ENCODE data around the gene PTRHD1.
"Not testable (repeated sequence)": the region's sequence is repeated elsewhere in the genome, so short reads cannot be mapped to it uniquely, and the experiment has no call there.

Gene PTRHD1

DNA sequence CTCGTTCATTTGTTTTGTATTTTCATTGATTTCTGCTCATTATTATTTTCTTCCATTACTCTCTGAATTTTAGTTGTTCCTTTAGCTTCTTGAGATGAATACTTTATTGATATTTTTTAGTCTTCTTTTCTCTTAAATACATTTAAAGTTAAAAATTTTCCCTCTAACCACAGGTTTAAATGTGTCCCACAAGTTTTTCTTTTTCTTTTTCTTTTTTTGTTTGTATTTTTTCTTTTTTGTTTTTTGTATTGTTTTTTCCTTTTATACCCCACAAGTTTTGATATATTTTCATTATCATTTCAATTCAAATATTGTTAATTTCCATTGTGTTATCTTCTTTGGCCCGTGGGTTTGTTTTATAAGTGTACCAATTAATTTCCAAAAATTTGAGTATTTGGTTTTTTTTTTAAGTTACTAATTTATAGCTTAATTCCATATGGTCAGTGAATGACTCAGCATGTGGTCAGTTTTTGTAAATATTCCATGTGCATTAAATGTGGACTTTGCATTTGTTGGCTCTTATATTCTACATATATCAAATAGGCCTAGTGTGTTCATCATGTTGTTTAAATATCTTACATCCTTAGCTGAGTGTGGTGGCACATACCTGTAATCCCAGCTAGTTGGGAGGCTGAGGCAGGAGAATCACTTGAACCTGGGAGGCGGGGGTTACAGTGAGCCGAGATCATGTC is 16.3 kb upstream of the PTRHD1 start:
- no peak for DNase-seq (ENCODE audit: low spot score)

DNA sequence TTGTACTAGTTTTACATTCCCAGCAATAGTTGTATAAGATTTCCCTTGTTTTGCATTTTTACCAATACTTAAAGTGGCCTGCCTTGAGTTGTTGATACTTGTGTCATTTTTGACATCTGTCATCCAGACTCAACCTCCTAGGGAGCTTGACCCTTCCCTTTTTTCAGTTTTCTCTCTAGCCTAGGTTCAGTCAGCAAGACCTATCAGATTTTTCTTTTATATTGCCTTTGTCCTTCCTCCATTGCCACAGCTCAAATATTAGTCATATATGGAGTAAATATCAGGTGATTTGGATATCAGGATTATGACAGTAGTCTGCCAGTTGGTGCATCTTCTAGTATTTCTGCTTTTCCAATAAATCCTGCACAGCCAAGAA is 13.5 kb upstream of the PTRHD1 start:
- DNase-seq (ENCODE audit: low spot score): no peak

DNA sequence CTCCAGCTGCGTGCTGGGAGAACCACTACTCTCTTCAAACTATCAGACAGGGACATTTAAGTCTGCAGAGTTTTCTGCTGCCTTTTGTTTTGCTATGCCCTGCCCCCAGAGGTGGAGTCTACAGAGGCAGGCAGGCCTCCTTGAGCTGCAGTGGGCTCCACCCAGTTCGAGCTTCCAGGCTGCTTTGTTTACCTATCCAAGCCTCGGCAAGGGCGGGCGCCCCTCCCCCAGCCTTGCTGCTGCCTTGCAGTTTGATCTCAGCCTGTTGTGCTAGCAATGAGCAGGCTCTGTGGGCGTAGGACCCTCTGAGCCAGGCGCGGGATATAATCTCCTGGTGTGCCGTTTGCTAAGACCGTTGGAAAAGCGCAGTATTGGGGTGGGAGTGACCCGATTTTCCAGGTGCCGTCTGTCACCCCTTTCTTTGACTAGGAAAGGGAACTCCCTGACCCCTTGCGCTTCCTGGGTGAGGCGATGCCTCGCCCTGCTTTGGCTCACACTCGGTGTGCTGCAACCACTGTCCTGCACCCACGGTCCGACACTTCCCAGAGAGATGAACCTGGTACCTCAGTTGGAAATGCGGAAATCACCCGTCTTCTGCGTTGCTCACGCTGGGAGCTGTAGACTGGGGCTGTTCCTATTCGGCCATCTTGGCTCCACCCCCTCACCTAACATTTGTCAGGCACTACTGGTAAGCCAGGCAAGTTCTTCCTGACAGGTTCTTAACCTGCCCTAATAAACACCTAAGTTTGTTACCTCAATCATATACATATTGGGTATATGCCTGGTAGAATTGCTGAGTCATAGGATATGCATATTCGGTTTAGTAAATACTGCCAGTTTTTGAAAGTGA is 12.8 kb upstream of the PTRHD1 start:
- not testable (repeated sequence) for DNase-seq (ENCODE audit: low spot score)

DNA sequence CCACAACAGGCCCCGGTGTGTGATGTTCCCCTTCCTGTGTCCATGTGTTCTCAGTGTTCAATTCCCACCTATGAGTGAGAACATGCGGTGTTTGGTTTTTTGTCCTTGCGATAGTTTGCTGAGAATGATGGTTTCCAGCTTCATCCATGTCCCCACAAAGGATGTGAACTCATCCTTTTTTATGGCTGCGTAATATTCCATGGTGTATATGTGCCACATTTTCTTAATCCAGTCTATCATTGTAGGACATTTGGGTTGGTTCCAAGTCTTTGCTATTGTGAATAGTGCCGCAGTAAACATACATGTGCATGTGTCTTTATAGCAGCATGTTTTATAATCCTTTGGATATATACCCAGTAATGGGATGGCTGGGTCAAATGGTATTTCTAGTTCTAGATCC is 7.3 kb upstream of the PTRHD1 start:
- DNase-seq (ENCODE audit: low spot score): not testable (repeated sequence)

DNA sequence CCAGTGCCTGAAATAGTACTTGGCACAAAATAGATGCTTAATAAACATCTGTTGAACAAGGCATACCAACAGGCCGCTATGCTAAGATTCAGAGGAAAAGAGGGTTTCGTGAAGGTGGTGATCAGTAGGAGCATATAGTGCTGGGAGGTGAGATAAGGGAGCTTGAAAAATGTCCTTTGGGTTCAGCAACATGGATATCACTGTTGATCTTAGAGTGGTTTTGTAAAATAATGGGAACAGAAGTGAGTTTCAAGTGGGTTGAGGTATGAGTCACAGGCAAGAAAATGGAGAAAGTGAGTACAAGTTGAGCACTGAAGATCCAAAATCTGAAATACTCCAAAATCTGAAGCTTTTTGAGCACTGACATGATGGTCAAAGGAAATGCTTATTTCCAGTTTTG is 4.5 kb upstream of the PTRHD1 start:
- no peak for DNase-seq (ENCODE audit: low spot score)

DNA sequence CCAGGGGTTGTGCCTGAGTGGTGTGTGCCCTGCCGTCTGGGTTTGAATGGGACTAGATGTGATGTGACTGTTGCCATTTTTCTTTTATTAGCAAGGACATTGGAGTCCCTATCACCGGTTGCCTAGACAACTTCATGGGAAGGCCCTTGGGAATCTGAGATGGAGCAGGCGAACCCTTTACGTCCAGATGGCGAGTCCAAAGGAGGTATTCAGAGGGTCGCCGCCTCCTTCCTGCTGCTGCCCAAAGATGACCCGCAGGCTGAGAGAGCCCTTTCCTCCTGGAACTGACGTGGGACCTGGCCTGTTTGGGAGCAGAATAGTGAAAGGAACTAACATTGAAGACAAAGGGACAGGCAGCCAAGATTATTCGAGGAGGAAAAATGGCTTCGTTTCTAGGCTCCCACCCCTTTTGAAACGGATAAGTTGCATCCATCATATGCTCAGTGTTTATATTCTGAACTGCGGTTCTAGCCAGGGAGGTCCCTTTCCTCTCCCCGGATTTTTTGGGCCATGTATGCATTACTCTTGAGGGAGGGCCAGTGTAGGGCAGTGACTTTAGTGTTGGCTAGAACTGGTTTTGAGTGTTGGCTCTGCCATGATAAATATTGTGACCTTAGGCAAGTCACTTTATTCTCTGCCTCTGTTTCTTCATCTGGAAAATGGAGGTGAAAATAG is 707 bp upstream of the PTRHD1 start:
- no peak for DNase-seq (ENCODE audit: low spot score)

DNA sequence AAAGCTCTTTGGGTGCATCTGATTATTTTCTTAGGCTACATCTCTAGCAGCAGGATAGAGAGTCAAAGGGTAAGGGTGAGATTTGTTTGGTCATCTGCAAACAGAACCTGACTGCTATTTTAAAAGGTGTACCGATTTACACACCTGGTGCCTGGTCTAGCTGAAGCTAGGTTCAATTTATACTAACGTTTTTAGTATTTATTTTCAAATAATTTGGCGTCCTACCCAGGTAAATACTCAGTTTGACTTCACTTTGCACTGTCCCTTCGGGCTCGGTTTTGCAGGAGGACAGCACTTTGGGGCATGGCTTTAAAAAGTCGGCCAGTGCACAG is 683 bp downstream of the PTRHD1 start:
- no peak for DNase-seq (ENCODE audit: low spot score)

DNA sequence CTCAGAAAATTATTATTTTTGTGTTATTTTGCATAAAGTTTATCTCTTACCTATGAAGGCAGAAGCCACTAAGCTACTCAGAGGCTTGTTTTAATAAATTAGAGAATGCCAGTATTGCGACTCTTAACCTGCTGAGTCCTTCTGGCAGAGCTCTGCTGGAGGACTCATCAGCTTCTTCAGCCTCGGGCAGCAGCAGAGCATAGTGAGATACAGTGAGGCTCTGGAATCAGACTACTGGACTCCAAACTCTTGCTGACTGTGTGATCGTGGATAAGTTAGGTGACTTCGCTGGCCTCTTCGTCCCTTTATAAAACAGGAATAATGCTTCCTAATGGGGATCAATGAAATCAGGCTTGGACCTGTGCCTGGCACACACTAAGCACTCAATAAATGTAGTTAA is 1.7 kb downstream of the PTRHD1 start:
- DNase-seq (ENCODE audit: low spot score): no peak

DNA sequence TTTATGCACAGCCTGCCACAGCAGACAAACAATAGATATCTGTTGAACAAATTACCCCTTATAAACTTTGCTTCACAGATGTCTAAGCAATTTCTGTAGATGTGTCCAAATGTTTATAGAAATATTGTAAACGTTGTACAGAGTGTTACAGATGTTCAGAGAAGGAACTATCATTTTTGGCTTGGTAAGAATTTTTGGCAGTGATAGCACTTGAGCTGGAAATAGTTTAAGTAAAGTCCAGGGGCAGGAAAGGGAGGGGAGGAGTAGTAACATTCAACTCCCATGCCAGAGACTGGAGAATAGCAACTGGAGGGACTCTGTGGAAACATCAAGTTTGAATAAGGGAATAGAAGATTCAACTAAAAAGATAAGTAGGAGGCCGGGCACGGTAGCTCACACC is 4.4 kb downstream of the PTRHD1 start:
- DNase-seq (ENCODE audit: low spot score): no peak

DNA sequence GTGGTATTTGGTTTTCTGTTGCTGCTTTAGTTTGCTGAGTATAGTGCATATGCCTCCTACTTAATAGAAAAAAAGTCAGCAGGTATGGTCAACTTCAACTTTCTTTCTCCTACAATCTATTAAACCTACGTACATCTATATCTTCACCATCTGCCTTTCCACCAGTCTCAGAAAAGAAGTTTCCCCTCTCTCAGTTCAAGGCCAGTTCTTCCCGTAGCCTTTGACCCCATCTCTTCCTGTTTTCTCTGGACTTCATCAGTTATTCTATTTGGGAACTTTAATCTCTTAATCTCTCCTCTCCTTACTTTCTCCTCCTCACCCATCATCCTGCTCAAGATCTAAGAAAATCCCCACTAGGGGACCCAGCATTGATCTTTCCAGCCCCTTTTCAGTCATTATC is 5.7 kb downstream of the PTRHD1 start:
- DNase-seq (ENCODE audit: low spot score): no peak

DNA sequence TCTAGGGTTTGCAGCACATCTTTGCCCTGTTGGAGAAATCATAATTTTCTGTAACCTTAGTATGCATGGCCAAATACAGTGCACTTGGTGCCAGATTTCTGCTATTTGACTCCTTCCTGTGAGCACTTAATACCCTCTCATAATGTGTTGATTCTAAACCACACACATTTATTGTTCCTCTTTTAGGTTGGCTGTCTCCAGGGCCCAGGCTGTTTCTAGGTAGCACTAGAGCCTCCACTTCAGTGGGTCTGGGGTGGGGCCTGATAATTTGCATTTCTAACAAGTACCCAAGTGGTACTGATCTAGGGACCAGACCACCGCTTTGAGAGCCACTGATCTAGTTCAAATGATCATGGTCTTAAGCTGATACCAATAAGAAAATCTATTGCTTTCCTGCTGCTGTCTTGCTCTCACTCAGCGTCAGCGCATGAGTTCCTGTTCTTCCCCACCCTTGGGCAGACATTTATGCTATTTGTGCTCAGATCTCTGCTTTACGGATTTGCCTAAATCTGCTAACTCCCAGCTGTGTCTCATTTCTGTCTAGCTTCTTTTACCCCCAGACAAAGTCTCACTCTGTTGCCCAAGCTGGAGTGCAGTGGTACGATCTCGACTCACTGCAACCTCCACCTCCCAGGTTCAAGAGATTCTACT is 7.4 kb downstream of the PTRHD1 start:
- DNase-seq (ENCODE audit: low spot score): no peak

DNA sequence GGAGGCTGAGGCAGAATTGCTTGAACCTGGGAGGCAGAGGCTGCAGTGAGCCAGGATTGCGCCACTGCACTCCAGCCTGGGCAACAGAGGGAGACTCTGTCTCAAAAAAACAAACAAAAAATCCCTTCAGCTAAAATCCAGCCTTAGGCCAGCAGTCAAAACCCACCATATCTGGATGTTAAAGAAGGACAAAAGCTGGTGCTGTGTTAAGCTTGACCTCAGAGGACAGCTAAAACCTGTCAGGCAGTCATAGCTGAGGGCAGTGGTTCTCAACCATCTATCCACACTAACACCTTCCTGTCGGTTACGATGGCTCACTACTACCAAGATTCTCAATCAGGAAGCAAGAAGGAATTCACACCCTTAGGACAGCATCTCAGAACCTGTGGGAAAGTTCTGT is 9.6 kb downstream of the PTRHD1 start:
- no peak for DNase-seq (ENCODE audit: low spot score)

DNA sequence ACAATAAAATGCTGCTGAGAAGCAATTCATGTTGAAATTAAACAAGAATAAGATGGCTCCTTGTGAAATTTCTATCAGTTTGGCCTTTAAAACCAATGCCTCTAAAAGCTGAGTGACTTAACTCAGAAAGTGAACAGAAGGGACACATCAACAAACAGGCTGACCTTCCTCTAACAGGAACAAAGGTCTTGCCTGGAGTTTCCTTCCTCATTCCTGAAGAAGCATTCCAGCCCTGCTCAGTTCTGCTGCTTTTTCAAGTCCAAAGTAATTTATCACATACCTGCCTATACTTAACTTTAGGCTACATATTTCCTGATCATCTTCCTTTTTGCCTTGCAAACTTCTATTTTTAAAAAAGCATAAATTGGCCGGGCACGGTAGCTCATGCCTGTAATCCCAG is 14.1 kb downstream of the PTRHD1 start:
- DNase-seq (ENCODE audit: low spot score): no peak

DNA sequence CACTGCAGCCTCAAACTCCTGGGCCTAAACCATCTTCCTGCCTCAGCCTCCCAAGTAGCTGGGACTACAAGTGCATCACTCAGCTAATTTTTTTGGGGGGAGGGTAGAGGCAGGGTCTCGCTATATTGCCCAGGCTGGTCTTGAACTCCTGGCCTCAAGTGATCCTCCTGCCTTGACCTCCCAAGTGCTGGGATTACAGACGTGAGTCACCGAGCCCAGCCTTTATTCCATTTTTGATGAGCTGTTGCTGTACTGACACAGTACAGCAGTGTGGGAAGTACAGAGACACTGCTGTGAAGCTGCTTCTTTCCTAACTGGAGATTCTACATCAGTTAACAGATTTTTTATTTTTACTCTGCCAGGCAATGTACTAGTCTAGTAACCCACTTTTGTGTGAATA is 18.8 kb downstream of the PTRHD1 start:
- DNase-seq (ENCODE audit: low spot score): no peak

DNA sequence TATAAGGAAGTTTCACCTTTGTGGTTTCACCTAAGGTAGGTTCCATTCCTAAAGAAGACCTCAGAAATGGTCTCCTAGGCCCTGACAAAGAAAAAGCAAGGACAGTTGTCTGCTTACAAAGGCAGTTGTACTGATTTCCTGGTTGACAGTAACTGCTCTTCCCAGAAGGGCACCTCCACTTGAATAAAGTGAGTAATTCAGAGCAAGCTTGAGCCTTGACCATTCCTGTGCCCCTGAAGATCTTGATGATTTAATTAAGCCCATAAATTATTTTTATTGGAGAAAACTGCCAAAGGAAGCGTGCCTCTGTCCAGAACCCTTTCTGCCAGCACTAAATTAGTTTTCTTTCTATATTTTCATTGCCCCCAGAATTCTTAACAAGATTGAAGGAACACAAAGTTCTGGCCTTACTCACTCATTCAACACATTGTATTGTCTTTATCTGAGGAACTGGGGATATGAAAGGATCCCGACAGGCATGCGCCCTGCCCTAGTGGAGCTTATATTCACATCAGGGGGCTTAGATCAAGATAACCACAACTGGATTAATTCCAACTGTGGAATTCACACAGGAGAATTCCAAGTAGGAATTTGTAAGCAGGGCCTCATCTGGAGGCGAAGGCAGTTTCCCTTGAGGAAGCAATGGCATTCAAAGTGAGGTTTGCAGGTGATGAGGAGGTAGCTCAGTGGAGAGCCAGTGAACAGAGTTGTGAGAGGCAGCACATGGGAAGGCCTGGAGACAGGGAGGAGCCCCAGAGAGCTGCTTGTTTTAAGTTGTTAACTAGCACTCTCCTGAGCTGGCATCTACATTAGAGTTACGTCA is 21.2 kb downstream of the PTRHD1 start:
- no peak for DNase-seq (ENCODE audit: low spot score)

DNA sequence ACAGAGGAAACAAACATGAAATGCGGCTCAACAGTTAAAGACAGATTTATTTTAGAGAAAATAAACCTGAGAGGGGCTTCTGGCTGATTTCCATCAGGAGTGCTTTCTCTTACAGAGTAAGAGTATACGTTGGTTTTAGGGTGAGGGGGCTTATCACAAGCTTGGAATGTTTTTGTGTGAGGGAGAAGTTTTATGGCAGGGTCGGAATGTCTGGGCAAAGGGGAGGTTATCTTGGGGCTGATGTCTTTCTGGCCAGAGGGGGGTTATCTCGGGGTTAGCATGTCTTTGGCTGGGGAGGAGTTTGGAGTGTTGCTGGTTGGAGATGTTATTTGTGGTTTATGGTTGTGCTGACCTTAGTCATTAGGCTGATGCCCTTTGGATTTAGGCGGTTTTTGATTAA is 22.1 kb downstream of the PTRHD1 start:
- DNase-seq (ENCODE audit: low spot score): no peak

DNA sequence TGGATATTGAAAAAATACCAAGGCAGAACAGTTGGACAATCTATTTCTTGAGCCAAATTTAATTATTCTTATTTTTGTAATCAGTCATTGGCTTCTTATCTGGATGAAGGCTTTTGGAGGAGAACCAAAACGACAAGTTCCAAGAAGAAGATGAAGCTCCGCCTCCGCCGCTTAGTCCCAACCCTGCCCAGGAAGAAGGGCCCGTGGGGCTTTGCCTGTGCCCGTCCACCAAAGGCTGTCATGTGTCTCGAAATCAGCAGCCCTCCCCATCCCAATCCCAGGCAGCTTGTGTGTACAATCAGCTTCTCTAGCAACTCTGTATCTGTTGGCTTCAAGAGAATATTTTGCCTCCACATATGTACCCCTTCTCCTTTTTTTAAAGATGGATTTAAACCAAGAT is 24.6 kb downstream of the PTRHD1 start:
- DNase-seq (ENCODE audit: low spot score): no peak

DNA sequence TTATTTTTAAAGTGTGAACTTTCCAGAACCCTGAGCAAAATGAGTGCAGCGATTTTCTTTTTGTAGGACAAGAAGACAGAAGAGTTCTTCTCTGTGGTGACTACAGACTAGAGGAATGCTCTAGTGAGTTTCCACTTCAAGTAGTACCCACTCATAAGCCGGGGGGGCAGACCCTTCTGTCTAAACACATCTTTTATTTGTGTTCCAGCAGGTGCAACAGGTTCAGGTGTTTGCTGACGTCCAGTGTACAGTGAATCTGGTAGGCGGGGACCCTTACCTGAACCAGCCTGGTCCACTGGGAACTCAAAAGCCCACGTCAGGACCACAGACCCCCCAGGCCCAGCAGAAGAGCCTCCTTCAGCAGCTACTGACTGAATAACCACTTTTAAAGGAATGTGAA is 25.2 kb downstream of the PTRHD1 start:
- no peak for DNase-seq (ENCODE audit: low spot score)

DNA sequence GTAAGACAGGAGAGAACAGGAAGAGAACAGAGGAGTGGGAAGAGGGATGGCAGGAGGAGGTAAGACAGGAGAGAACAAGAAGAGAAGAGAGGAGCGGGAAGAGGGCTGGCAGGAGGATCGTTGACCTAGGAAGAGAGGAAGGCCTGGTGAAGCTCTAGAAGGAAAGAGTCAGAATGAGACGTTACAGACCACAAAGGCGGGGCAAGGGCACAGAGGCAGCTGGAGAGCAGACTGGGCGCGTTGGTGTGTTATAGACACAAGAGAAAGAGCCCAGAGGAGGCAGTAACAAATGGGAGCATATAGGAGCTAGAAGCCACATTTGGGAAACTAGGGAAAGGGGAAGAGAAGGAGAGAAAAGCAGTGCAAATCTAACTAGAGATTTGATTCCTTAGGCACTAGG is 26.6 kb downstream of the PTRHD1 start:
- no peak for DNase-seq (ENCODE audit: low spot score)

DNA sequence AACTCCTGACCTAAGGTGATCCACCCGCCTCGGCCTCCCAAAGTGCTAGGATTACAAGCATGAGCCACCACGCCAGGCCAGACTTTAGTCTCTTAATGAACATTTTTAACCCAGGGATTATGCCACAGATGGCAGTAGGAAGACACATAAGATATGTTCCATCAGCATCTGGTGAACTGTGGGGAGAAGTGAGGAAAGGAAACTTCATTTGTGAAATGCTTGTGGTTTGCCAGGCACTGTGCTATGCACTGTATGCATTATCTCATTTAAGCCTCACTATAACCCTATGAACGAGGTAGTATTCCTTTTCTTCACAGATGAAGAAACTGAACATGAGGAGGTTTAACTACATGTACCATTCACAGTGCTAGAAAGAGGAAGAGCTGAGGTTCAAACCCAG is 29.3 kb downstream of the PTRHD1 start:
- no peak for DNase-seq (ENCODE audit: low spot score)

DNA sequence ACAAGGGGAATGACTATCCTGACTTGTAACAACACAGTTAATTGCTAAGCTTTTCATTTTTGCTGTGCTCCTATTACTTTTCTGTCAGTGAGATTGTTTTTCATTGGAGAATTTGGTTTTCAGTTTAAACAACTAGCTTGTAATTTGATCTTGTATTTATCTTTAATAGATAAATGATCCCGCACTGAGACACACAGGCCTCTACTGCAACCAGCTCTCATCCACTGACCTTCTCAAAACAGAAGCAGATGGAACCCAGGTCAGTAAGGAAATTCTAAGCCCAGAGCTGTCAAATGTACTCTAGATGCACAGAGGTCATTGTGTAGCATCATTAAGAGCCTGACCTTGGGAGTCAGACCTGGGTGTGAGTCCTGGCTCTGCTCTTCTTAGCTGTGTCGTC is 30.7 kb downstream of the PTRHD1 start:
- no peak for DNase-seq (ENCODE audit: low spot score)

DNA sequence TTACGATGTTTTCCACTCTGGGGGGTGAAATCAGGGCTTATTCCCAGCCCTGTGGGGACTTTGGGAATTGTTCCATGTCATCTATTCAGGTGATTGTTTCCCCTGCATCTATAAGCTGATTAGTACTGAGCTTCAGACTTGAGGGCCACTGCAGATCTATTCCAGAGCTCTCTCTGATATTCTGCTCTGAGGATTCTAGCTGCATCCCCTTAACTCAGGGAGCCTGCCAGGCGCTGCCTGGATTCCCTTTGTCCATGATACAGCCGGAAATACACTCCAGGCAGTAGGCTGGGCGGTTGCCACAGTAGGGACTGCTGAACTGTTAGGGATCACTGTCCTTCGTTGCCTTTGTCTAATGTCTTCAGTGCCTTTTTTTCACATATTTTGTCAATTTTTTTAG is 31.3 kb downstream of the PTRHD1 start:
- no peak for DNase-seq (ENCODE audit: low spot score)

All from globus pallidus (tissue), 1 donor.